Raji (cell line): Measurements from ENCODE around the gene UBE2H.

Experiments used
- POLR2A ChIP-seq: IDR thresholded peaks from 2 replicates; pipeline ENCODE4 v1.6.1; 2011; ENCODE audit warnings: low read depth, low read length, control low read depth; ENCODE audit not compliant: insufficient read depth

Gene UBE2H

DNA sequence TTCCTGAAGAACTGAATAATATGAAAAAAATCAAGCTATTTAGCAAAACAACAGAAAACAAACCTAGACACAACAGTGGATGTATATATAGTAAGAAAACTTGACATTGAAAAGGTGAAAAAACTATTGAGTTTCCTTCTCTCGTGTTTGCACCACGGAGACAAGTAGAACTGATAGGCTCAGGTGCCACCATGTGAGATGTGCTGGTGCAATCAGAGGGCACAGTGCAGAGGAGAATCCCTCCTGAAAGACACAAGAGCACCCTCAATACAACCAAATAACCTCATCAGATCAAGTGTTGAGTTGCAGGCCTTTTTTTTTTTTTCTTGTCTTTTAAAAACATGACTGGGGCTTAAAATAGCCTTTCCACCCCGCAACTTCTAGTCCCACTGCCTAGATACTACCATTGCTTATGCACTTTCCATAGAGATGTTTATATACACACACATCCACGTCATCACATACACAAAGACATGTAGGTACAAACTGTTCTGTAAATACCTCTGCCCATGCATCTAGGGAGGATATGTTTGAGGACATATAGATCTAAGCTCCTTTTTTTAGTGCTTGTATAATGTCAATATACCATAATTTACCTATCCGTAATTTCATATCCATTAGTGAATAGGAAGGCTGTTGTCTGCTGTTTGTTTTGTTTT lies 54.1 kb downstream of the UBE2H start:
- no peak for TF ChIP-seq POLR2A

DNA sequence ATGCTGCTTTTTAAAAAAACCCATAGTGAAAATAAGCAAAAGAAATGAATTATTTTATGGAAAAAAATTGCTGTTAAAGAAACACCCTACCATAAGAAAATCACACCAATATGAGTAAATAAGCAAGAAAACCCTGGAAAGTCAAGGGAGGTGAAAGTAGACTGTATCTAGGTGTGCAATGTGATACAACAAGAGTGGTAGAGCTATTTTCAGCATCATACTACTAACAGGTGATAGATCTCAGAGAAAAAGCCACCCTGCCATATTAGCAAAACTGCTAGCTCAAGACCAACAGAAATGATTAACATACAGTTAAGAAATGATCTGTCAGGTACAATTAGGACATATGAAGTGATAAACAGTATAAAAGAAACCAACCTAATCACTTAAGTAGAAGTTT lies 54.8 kb downstream of the UBE2H start:
- no peak for TF ChIP-seq POLR2A

DNA sequence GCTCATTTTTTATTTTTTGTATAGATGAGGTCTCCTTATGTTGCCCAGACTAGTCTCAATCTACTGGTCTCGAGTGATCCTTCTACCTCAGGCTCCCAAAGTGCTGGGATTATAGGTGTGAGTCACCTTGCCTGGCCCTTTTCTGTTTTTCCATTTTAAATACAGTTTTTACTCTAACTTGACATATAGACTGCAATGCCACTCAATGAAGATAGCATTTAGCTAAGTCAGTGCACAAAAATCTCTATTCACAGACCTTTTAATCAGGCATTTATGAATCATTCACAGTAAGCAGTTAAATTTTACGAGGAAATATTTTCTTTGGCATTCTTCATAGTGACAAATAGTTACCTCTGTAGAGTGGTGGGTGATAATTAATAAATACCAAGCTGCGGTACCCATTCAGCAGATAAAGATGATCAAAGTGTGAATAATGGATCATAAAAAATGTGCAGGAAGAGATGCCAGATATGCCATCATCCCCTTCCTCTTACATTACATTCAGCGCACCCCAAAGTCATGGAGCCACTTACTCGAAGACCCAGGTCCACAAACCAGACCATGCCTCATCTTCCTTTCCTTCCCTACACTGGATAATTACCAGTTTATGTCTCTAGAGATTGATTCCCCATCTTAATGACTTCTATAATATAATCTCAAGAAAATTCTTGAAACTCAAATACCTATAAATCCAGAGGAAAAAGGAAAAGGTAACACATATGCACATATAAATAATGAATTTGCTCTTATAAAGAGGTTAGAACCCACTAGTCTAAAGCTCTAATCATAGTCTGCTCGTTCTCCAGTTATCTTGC lies 56.0 kb downstream of the UBE2H start:
- TF ChIP-seq POLR2A, result no peak

DNA sequence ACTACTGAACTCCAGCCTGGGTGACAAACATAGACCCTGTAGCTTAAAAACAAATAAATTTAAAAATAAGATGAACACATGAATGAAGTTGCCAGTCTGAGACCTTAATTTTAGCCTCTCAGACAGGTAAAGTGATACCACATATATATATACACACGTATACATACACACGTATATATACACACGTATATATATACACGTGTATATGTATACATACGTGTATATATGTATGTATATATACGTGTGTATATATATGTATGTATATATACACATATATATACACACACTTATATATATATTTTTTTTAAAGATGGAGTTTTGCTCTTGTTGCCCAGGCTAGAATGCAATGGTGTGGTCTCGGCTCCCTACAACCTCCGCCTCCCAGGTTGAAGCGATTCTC lies 62.7 kb downstream of the UBE2H start:
- TF ChIP-seq POLR2A, result no peak

DNA sequence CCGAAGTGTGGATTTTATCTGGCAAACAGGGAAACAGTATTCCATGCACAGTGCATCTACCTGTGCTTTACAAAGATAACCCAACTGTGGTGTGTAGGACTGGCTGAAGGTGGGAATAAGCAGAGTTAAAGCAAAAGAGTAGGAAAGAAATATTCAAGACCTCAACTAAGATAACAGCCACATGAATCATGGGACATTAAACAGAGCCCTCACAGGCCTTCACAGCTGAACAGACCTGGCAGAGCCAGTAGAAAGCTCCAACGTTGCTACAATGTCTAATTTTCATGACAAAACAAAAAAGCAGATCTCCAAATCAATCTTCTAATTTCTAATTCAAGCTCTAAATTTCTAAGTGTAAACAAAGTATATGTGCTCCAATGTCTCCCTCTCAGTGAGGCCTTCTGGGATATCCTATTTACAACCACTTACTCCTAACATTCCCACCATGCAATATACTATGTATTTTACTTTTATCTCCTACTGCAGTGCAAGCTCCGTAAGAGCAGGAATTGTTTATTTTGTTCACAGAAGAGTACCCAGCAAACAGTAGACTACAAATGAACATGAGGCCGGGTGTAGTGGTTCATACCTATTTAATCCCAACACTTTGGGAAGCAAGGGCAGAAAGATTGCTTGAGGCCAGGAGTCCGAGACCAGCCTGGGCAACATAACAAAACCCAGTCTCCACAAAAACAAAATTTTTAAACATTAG lies 63.5 kb downstream of the UBE2H start:
- no peak for TF ChIP-seq POLR2A

DNA sequence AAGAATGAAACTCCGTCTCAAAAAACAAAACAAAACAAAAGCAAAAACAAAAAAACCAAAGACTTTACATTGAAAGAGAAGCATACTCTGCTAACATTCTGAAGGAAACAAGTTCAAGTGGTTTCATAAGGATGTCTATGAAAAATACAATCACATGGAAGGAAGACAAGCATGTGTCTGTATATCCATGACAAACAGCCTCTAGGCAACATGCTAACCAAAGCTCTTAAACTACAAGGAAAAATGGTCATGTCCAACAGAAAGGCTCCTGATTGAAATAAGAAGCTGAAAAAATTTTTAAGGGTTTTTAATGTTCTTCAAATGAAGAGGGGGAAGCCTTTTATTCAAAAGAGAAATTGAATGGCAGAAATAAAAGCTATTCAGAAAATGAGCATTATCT lies 64.9 kb downstream of the UBE2H start:
- TF ChIP-seq POLR2A, result no peak

DNA sequence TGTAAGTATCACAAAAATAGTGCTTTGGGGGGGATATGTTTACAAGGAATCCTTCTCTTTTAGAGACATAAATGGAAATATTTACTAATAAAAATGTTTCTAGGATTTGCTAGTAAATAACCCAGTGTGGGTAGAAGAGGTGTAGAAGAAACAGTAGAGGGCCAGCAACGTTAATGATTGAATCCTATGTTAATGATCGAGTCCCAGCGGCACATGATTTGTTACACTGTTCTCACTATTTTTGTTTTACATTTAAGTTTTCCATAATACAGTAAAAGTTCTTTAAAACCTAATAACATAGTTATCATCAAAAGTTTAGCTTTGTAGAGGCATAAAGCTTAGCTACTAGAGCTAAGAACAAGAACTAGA lies 66.0 kb downstream of the UBE2H start:
- TF ChIP-seq POLR2A, result no peak

DNA sequence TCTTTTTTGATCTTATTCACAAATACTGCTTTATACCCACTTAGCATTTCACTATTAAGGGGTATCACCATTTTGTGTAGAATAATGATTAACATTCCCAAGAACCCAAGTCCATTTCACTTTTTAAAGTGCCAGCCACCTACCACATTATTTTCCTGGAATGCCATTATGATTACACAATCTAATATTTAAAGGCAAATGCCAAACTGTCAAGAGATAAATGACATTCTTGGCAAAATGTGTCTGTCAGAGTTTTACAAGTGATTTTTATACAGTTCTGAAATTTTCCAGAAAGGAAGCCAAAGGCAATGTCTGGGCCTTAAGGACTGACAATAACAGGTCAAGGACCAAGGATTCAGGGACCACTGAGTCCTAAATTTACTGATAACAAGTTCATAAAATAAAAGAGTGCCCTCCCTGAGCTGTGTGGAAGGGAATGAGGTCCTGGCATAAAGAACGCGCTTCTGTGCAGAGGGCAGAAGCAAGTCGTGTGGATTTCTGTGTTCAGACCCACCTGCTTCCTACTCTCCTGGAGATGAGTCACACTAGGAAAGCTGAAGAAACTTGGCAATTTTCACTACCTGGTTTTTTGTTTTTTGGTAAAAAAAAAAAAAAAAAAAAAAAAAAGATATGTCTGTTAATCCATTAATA lies 66.5 kb downstream of the UBE2H start:
- no peak for TF ChIP-seq POLR2A

DNA sequence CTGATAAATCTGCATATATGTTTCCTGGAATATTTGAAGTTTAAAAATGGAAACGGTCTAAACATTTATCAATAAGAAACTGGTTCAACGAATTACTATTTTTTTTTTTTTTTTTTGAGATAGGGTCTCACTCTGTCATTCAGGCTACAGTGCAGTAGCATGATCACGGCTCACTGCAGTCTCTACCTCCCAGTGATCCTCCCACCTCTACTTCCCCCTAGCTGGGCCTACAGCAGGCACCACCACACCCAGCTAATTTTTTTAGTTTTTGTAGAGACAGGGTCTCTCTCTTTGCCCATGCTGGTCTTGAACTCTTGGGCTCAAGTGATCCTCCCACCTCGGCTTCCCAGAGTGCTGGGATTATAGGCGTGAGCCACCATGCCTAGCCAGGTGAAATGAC lies 68.3 kb downstream of the UBE2H start:
- no peak for TF ChIP-seq POLR2A

DNA sequence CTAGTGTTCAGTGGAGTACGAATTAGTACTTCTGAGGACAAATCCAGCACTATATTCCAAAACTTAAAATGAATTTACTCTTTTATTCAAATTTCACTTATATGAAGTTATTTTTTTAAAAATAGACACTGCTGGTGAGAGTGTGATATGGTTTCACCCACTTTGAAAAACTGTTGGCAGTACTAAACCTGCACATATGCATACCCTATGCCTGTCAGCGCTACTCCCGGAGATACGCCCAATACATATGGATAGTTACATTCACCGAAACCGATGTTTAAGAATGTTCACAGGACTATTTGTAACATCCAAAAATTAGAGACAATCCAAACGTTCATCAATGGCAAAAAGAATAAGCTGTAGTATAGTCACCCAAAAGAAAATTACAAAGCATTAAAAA lies 69.6 kb downstream of the UBE2H start:
- no peak for TF ChIP-seq POLR2A

DNA sequence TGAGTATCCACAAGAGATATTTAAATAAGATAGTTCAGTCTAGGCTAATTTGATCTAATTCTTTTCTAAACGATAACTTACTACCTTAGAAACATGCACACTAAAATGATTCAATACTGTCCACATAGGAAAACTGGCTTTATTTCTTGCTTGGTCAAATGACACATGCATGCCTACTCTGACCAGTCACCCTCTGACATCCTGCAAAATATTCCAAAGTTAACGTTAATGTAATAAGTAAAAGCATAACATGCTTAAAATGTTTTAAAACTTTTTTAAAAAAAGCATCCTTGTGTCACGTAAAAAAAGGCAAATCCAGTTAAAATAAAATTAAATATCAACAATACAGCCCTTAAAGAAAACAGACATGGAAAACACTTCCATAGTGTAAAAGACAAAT lies 70.2 kb downstream of the UBE2H start:
- TF ChIP-seq POLR2A, result no peak

DNA sequence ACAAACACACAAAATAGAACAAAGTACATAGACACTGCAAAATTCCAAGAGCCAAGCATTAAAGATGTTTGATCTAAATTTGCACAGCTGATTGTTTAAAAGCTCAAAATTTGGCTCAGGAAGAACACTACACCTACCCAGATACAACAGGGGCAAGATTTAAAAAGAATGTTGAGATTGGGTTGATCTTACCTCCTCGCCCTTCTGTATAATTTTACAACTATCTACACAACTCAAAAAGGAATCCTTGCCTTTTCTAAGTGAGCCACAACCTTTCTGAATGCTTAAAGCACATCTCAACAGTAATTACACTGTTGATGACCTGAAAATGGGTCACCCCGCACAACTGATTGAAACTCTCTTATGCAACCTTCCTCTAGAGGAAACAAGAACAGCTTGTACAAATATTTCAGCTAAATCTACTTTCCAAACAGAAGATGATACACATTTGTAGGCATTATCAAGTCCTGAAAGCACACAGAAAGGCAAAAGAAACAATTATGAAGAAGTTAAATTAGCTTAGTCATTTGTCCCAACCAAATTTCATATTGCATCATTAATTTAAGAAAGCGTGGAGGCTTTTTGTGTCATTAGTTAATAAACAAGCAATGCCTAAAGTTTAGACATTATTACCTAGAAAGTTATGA lies 75.5 kb downstream of the UBE2H start:
- TF ChIP-seq POLR2A, result no peak

DNA sequence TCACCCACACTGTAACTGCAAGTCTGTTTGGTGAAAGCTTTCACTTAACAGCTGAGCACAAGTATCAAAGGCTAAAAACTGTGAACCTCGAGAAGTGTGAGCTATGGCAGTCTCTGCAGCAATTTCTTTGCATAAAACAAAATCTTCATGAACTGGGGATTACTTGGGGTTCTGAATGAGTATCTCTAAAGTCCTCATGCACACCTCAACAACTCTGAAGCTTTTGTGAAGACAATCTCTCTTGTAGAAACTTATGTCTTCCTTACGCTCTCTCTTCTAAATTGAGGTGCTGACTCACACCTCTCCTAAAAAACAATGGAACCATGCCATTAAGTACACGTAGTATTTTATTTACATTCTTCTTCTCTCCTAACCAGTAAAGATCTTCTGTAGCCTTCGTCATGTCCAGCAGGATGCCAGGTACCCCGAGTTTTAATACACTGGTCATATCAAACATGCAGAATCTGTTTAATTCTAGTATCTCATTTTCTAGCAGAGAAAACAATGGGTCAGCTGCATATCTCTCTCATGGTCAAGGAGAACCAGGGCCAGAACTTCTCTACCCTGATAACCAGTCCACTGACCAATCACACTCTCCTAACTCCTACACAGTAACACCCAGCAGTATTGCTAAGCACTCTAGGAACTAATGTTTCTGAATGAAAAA lies 76.9 kb downstream of the UBE2H start:
- no peak for TF ChIP-seq POLR2A

DNA sequence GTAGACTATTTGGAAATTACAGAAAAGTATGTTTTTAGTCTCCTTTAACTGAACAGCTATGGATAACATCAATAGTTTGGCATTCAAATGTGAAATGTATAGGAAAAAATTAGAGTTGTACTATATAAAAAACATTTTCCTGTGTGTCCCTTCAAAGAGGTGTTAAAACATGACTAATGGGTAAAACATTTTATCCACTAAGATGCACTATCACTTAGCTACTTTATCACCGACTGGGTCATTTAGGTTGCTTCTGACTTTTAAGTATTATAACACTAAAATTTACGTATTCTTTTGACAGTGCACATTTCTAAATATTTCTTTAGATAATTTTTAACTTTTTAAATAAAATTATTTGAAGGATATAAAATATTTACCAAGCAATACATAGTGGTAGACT lies 77.6 kb downstream of the UBE2H start:
- TF ChIP-seq POLR2A, result no peak

DNA sequence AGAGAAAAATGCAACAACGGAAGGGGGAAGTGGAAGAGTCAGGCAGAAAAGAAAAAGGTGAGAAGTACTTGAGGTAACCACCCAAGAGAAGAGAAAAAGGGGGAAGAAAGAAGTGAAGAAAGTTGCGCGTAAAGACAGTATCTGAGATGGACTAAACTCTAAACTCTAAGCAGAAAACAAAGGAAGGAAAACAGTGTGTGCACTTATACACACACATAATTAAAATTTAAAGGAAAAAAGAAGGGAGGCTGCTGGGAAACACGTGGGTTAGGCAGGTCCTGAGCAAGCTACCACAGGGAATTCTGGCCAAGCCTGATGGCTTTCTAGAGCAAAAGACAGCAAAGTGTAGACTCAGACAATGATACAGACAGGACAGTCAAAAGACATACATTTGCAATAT lies 78.0 kb downstream of the UBE2H start:
- no peak for TF ChIP-seq POLR2A
